HG02973 (cell line): Measurements from ENCODE around the gene KLK1.
"Not testable (repeated sequence)": the region's sequence is repeated elsewhere in the genome, so short reads cannot be mapped to it uniquely, and the experiment has no call there.

Experiments
- ATAC-seq: cut with Tn5 transposase; IDR thresholded peaks from one replicate; pipeline ENCODE4 v1.9.1; 2021; ENCODE audit warnings: moderate library complexity; ENCODE audit not compliant: unreplicated experiment

KLK1 gene

GRCh38 chr19:50817941-50818858, 5.4 kb downstream of the KLK1 start:
- peak; percentile 36 for ATAC-seq

GRCh38 chr19:50815439-50815838, 8.1 kb downstream of the KLK1 start:
- no peak for ATAC-seq

- ATAC-seq = no peak
These were observed 8.7 kb downstream of the KLK1 start for GRCh38 chr19:50814883-50815282.

- ATAC-seq = no peak
These were observed 11.1 kb downstream of the KLK1 start for GRCh38 chr19:50812474-50812873.

- ATAC-seq = not testable (repeated sequence)
These were observed 11.9 kb downstream of the KLK1 start for GRCh38 chr19:50811622-50812238.

GRCh38 chr19:50808856-50809255, 14.7 kb downstream of the KLK1 start:
- no peak for ATAC-seq

- ATAC-seq = peak; percentile 81
These were observed 18.9 kb downstream of the KLK1 start for GRCh38 chr19:50804420-50805272.

- ATAC-seq = no peak
These were observed 19.8 kb downstream of the KLK1 start for GRCh38 chr19:50803633-50804419.

GRCh38 chr19:50801107-50801506, 22.5 kb downstream of the KLK1 start:
- ATAC-seq = no peak

- ATAC-seq = no peak
These were observed 24.1 kb downstream of the KLK1 start for GRCh38 chr19:50799547-50799851.

- ATAC-seq = no peak
These were observed 24.7 kb downstream of the KLK1 start for GRCh38 chr19:50798659-50799546.

- no peak for ATAC-seq
These were observed 25.6 kb downstream of the KLK1 start for GRCh38 chr19:50797781-50798658.

GRCh38 chr19:50797429-50797780, 26.2 kb downstream of the KLK1 start:
- no peak for ATAC-seq

- ATAC-seq = no peak
These were observed 26.8 kb downstream of the KLK1 start for GRCh38 chr19:50796634-50797428.

GRCh38 chr19:50796128-50796633, 27.4 kb downstream of the KLK1 start:
- no peak for ATAC-seq

- ATAC-seq = no peak
These were observed 27.9 kb downstream of the KLK1 start for GRCh38 chr19:50795664-50796073.

GRCh38 chr19:50794876-50795663, 28.5 kb downstream of the KLK1 start:
- ATAC-seq = no peak
